Stomach (tissue), 4 donors: ENCODE data around the gene OR2D2.

Experiments used
- CTCF ChIP-seq, 7 experiments: fragments of 450-650 bp in 4 of 7; fragments of 200-600 bp in 3 of 7; sonication (generic) in 3 of 7; IDR thresholded peaks; one replicate each; pipeline ENCODE4 v1.5.1; 2016 to 2019; ENCODE audit warnings: antibody characterized with exemption in 7 of 7, control low read depth in 2 of 7, mild to moderate bottlenecking in 1 of 7
- EP300 ChIP-seq: sonication (generic); formaldehyde crosslinking; IDR thresholded peaks from one replicate; pipeline ENCODE4 v1.6.1; 2017; ENCODE audit warnings: antibody characterized with exemption
- POLR2A ChIP-seq, 4 donors: fragments of 450-650 bp; IDR thresholded peaks; one replicate each; pipeline ENCODE4 v1.6.1; 2016; ENCODE audit warnings: antibody characterized with exemption in 4 of 4, control low read depth in 2 of 4, mild to moderate bottlenecking in 1 of 4, moderate library complexity in 1 of 4

DNA sequence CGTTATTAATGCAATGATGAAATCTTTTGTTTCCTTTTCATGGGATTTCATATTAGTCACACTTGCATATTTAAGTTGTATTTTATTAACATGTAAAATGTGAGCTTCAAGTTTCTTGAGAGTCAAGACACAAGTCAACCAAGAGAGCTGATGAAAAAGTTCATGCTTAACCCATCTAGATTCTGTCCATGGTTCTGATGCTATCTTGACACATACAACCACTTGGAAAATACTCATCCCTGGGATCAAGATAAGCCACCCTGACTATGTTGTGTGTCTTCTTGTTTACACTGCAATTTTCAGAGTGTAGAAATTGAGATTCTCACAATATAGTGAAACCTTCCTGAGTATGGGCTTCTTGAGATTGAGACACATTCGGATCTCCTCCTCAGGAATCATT, 16.5 kb downstream of the OR2D2 start:
- TF ChIP-seq CTCF (IDR thresholded peaks at IDR 0.05) (no peak), POLR2A (IDR thresholded peaks at IDR 0.05) (no peak), EP300 (no peak)
